NCI-H2107 (cell line): ENCODE data around the gene LAMTOR2.

Source experiments
- DNase-seq: peaks from one replicate; lab custom pipeline; 2025; lab: John Stamatoyannopoulos, UW

Gene LAMTOR2

GRCh38 chr1:156099282-156099681 is 44.7 kb downstream of the LAMTOR2 start:
- DNase-seq, result no peak

- no peak for DNase-seq
These were observed 45.8 kb downstream of the LAMTOR2 start for GRCh38 chr1:156100205-156100995.

GRCh38 chr1:156101880-156102279 is 47.3 kb downstream of the LAMTOR2 start:
- no peak for DNase-seq

DNA sequence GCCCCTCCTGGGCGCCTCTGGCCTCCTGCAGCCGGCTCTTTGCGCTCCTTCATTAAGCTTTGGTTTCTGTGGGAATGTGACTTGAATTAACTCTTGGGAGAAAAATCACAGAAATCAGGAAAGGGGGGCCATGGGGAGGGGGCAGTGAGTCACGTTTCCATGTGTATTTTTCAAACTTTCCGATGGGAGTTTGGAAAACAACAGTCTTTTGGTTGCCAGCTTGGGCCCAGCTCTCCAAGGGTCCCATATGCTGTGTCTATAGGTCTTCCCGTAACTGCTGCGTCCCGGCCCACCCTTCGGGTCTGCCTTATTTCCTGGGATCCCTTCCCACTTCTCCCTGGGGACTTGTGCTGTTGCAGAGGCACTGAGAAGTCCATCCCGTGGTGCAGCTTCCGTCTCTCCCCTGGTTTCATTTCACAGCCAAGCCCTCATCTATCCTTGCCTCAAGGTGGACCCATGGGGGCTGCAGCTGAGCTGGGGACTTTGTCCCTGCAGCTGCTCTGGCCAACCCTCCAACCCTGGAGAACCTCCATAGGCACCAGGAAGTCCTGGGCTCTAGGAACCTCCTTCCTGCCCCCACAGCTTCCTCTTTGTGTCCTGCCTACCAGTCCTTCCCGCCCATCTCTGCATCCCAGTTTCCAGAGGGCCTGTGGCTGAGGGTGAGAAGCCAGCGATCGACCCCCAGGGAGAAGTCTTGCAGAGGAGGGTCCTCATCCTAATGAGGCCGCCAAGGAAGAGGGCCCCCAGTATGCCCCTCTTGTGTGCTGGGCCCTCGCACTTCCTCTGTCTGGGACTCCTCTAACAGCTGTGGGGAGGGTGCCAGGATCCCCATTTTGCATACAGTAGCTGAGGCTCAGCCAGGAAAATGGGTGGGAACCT is 48.3 kb downstream of the LAMTOR2 start:
- DNase-seq, result no peak

- no peak for DNase-seq
These were observed 49.0 kb downstream of the LAMTOR2 start for GRCh38 chr1:156103521-156103947.

GRCh38 chr1:156104065-156104810 is 49.7 kb downstream of the LAMTOR2 start:
- DNase-seq, result no peak

DNA sequence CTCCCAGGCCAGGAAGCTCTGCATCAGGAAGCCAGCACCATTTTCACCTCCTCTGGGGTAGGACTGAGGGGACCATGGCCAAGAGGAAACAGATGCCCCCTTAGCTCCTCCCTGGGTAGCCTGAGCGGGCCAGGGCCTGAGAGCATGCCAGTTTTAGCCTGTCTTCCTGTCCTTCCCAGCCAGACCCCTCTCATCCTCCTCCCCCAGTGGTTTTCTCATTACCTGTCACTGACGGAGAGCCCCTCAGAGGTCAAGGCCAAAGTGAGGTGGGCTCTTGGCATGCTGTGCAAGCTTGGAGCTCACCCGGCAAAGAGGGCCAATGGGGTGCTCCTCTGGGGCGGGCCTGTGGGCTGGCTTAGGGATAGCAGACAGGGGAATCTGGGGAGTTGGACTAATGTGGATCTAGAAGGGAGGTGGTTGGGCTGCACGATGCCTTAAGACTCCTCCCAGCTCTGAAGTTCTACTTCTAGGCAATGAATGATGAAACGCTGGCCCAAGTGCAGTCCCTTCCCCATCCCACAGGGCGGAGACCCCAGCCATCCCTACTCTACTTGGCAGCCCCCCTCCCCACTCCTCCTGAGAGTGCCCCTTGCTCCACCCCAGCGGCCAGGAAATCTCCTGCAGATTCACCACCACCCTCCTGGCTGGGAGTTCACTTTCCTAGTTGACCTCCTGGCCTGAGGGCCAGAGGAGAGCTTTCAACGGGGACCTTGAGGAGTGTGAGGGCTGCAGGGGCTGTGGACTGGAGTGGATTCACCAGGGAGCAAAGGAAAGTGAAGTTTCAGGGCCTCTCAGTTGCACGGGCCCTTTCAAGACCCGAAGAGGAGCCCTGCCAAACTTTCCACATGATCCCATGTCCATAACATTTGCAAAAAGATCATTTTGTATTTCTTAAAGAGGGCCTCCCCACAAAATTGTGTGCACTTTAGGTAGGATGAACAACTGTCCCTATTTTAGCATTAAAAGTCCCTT is 50.6 kb downstream of the LAMTOR2 start:
- no peak for DNase-seq

- no peak for DNase-seq
These were observed 52.3 kb downstream of the LAMTOR2 start for GRCh38 chr1:156106624-156107488.

DNA sequence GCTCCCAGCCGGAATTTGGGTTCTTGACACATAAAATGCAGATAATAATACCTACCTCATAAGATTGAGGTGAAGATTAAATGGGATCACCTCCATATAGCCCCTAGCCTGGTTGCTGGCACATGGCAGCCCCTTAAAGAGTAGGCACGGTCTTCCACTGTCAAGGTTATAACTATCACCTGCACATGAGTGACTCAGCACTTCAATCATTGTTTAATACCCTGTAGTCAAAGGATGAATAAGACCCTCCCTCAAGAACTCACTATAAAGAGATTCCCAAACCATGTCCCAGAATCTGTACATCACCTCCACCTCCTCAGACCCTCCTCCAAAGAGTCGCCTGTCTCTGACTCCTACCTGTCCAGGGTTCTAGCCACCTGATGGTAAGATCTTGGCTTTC is 53.5 kb downstream of the LAMTOR2 start:
- DNase-seq, result no peak
